ENCODE data around the gene ZNRF3.
"Not testable (repeated sequence)": the region's sequence is repeated elsewhere in the genome, so short reads cannot be mapped to it uniquely, and the experiment has no call there.

The ZNRF3 gene

DNA sequence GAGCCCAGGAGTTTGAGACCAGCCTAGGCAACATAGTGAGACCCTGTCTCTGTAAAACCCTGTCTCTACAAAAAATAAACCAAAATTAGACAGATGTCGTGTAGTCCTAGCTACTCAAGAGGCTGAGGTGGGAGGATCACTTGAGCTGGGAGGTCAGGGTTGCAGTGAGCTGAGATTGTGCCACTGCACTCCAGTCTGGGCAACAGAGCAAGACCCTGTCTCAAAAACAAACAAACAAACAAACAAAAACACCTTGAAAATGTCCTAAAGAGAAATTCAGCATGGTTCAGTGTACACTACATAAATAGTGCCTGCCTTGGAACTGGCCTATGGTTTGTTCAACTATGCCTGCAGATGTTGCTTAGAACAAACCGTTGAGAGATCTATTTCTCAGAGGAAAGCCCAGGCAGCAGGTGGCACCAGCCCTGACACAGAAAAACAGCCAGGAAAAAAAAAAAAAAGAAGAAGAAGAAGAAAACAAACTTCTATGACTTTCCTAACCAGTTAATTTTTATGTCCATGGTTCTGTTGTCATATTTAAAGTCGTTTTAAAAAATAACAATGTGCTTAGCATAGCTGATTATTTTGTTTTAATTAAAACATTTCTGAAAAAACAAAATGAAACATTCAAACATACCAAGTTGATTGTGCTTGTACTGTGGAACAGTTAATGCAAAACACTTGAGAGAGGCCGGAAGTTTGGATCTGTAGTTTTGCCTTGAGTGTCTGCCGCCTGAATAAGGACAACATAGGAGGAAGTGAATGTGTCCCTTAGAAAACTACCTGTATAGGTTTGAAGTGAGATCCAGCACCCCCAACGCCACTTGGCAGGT is 194.9 kb downstream of the ZNRF3 start:
- peaks cover 8% of the 10 kb centered on the region for H3K4me1 Mint-ChIP-seq (ENCODE audit: low read depth)
- H3K27me3 Mint-ChIP-seq: peaks cover 22% of the 10 kb centered on the region
- H3K9me3 Mint-ChIP-seq (ENCODE audit: low read depth): no peaks in the 10 kb centered on the region
- H3K36me3 Mint-ChIP-seq: no peaks in the 10 kb centered on the region
- H3K27ac Mint-ChIP-seq: no peak overlapping the region
- H3K4me3 Mint-ChIP-seq: no peak overlapping the region

DNA sequence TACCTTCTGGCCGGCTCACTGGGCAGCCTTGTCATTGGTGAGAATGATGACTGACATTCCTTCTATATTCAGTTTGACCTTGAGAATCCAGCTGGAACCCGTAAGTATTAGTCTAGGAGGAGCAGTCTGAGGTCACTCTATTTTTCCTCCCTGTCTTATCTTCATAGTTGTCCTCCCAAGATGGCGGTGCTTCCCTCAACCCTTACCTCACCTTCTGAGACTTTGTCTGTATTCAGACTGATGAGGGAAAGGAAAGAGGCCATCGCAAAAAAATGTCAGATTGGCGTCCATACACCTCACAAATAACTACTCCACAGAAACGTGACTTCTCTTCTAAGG is 195.5 kb downstream of the ZNRF3 start:
- H3K4me3 Mint-ChIP-seq: no peak overlapping the region
- no peak overlapping the region for H3K27ac Mint-ChIP-seq
- H3K27me3 Mint-ChIP-seq: peaks cover 22% of the 10 kb centered on the region
- H3K4me1 Mint-ChIP-seq (ENCODE audit: low read depth): peaks cover 6% of the 10 kb centered on the region
- H3K36me3 Mint-ChIP-seq: no peaks in the 10 kb centered on the region
- no peaks in the 10 kb centered on the region for H3K9me3 Mint-ChIP-seq (ENCODE audit: low read depth)

DNA sequence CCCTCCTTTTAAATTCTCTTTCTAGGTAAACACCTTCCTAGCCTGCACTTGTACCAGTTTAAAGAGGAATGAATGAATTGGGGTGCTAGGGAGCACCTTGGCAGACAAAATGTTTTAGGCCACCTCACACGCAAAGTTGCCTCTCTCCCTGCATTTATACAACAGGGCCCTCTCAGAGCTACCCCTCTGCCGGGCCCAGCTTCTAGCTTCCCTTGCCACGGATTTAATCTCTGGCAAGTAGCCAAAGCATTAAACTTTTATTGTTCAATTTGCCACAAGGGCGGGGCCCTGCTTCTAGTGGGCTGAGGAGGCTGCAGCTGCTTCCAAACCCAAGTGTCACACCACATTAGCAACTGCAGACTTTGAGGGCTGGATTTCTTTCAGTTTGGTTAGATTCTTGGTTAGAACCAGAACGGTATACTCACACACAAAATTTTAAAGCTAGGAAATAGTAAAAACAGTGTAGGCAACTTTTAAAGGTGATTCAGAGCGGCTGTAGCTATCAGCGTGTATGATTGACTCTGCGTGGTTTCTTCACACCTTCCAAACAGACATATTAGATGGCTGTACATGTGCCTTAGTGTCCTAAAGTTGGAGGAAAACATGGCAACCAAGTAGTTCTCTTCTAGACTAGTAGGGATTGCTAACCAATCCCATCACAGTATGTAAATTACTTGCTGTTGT is 196.0 kb downstream of the ZNRF3 start:
- no peak overlapping the region for H3K4me3 Mint-ChIP-seq
- H3K9me3 Mint-ChIP-seq (ENCODE audit: low read depth): no peaks in the 10 kb centered on the region
- H3K36me3 Mint-ChIP-seq: no peaks in the 10 kb centered on the region
- H3K27me3 Mint-ChIP-seq: peaks cover 21% of the 10 kb centered on the region
- H3K4me1 Mint-ChIP-seq (ENCODE audit: low read depth): peaks cover 2% of the 10 kb centered on the region
- no peak overlapping the region for H3K27ac Mint-ChIP-seq

DNA sequence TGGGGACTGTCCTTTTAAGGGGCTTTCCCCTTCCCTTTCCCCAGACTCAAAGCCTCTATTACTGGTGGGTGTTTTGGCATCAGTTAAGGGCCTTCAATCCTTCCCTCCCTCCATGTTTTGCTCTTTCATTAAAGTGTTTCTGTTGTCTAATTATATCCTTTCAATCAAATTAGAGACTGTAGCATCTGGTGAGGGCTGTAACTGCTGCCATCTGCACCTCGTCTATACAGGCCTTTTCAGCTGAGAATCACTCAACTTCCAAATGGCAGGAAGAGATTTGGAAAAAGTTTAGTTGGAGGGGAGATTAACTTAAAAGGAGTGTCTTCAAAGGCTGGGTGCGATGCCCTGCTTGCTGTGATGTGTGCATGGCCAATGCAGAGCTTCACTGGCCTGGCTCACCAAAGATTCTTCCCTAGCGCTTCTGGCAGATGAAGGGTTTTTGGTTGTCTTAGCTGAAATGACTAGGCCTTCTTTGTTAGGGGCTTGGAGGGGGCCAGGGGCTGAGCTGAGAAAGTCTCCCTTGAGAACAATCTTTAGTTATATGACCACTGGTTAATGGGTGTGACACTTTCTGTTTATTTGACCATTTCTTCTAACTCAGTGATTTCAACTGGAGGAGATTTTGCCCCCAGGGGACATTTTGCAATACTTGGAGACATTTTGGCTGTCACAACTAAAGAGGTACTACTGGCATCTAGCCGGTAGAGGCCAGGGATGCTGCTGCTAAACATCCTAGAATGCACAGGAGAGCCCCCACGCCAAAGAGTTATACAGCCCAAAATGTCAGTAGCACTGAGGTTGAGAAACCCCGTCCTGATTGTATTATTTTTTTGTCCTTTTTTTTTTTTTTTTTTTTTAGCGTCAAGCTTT is 197.0 kb downstream of the ZNRF3 start:
- H3K4me3 Mint-ChIP-seq: no peak overlapping the region
- H3K27ac Mint-ChIP-seq: no peak overlapping the region
- H3K9me3 Mint-ChIP-seq (ENCODE audit: low read depth): no peaks in the 10 kb centered on the region
- H3K36me3 Mint-ChIP-seq: no peaks in the 10 kb centered on the region
- H3K4me1 Mint-ChIP-seq (ENCODE audit: low read depth): no peaks in the 10 kb centered on the region
- peaks cover 17% of the 10 kb centered on the region for H3K27me3 Mint-ChIP-seq

DNA sequence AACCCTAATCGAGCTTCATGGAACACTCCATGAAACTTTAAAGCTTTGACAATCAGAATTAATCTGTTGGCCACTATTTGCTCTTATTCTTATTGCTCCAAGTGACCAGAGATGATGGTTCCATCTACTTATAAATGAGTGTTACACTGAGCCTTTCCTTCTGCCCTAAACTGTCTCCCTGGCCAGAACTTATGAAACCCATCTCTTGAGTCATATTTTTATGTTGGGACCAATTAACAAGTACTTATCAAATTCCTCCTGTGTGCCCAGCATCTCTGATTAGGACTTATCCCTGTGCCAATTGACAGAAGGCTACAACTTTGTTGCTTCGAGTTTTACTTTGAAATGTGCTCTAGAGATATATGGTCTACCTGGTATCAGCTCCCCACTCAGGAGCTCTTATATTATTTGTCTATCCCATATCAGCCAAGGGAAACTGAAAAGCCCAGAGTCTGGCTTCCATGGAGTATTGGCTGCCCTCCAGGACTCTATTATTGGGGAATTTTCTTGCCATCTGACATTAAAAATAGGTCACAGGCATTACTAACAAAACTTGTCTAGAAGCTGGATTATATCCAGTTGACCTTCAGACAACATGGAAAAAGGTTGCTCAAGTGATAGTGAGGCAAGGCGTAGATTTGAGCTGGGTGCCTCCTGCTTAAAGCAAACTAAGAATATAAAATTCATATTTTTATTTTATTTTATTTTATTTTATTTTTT is 198.3 kb downstream of the ZNRF3 start:
- Mint-ChIP-seq H3K36me3 (no peaks in the 10 kb centered on the region), H3K9me3 (ENCODE audit: low read depth) (no peaks in the 10 kb centered on the region), H3K27ac (no peak overlapping the region), H3K27me3 (peaks cover 12% of the 10 kb centered on the region), H3K4me3 (no peak overlapping the region), H3K4me1 (ENCODE audit: low read depth) (no peaks in the 10 kb centered on the region)

DNA sequence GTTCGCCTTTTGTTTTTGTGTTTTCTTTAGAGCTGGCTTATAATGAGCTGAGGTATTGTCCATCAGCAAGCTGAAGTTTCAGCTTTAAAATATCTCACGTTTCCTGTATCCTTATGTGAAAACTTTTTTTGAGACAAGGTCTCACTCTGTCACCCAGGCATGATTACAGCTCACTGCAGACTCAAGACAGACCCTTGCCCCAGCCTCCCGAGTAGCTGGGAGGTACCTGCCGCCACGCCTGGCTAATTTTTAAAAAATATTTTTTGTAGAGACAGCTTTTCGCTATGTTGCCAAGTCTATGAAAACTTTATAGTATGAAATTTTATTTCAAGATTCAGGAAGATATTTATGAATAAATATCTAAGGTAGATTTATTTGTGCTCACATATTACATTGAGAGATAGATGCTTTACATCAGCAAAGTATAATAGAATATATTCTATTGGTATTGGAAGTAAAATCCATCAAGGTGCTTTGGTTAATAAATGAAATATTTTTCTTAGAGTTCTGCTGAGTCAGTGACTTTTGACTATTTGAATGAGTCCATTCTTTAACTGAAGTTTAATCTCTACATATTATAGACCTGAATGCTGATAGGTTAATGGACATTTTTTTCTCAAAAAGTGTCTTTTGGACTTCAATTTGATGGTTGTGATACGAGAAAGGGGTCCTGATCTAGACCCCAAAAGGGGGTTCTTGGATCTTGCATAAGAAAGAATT is 199.6 kb downstream of the ZNRF3 start:
- peaks cover 11% of the 10 kb centered on the region for H3K27me3 Mint-ChIP-seq
- H3K36me3 Mint-ChIP-seq: no peaks in the 10 kb centered on the region
- no peak overlapping the region for H3K27ac Mint-ChIP-seq
- H3K9me3 Mint-ChIP-seq (ENCODE audit: low read depth): no peaks in the 10 kb centered on the region
- no peaks in the 10 kb centered on the region for H3K4me1 Mint-ChIP-seq (ENCODE audit: low read depth)
- no peak overlapping the region for H3K4me3 Mint-ChIP-seq

DNA sequence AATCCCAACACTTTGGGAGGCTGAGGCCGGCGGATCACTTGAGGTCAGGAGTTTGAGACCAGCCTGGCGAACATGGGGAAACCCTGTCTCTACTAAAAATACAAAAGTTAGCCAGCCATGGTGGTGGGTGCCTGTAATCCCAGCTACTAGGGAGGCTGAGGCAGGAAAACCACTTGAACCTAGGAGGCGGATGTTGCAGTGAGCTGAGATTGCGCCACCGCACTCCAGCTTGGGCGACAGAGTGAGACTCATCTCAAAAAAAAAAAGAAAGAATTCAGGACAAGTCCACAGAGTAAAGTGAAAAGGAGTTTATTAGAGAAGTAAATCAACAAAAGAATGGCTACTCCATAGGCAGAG is 200.2 kb downstream of the ZNRF3 start:
- not testable (repeated sequence) for H3K36me3 Mint-ChIP-seq; H3K27ac Mint-ChIP-seq; H3K4me3 Mint-ChIP-seq; H3K27me3 Mint-ChIP-seq; H3K9me3 Mint-ChIP-seq (ENCODE audit: low read depth); H3K4me1 Mint-ChIP-seq (ENCODE audit: low read depth)

DNA sequence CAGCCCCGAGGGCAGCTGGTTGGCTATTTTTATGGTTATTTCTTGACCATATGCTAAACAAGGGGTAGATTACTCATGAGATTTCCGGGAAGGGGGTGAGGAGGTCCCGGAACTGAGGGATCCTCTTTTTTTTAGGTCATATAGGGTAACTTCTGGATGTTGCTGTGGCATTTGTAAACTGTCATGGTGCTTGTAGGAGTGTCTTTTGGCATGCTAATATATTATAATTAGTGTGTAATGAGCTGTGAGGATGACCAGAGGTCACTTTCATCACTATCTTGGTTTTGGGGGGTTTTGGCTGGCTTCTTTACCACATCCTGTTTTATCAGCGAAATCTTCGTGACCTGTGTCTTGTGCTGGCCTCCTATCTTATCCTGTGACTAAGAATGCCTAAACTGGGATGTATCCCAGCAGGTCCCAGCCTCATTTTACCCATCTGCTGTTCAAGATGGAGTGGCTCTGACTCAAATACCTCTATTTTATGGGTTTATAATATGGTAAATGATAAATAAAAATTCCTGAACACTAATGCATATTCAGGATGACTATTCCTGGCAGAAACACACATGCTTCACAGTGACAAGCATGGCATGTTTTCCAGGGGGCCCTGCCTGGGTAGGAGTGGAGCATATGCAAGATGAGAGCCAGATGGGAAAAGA is 200.7 kb downstream of the ZNRF3 start:
- no peaks in the 10 kb centered on the region for H3K4me1 Mint-ChIP-seq (ENCODE audit: low read depth)
- no peaks in the 10 kb centered on the region for H3K9me3 Mint-ChIP-seq (ENCODE audit: low read depth)
- H3K27me3 Mint-ChIP-seq: peaks cover 6% of the 10 kb centered on the region
- H3K4me3 Mint-ChIP-seq: no peak overlapping the region
- H3K36me3 Mint-ChIP-seq: no peaks in the 10 kb centered on the region
- no peak overlapping the region for H3K27ac Mint-ChIP-seq

DNA sequence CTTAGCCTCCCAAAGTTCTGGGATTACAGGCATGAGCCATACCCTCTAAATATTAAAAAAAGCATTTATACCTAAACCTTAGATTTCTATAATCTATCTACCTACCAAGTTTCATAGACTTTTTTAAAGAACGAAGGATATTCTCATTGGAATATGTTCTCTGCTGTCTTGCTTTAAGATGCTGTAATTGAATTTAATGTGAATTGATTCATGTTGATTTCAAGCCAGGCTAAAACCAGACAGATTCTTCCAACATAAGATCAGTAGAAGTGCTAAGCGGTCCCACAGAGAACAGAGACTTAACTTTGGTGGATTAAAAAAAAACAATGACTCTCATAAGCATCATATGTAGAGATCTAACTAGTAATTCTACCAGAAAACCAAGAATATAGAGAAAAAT is 203.6 kb downstream of the ZNRF3 start:
- H3K4me3 Mint-ChIP-seq: no peak overlapping the region
- H3K9me3 Mint-ChIP-seq (ENCODE audit: low read depth): no peaks in the 10 kb centered on the region
- no peak overlapping the region for H3K27ac Mint-ChIP-seq
- peaks cover 11% of the 10 kb centered on the region for H3K27me3 Mint-ChIP-seq
- H3K4me1 Mint-ChIP-seq (ENCODE audit: low read depth): no peaks in the 10 kb centered on the region
- H3K36me3 Mint-ChIP-seq: no peaks in the 10 kb centered on the region

DNA sequence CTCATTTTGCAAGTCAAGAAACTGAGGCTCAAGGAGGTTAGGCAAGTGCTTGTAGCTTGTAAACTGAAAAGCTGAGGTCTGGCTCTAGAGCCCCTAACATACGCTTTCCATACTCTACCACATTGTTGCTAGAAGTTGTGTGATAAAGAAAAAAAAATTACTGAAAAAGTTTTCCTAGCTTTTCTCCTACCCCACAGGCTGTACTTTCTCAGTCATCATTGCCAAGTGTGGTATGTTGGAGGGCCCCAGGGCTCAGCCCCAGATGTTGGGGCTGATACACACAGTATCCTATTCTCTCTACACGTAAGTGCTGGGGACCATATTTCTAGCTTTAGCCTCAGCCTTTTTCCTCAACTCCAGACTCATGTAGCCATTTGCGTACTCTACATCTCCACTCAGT is 205.4 kb downstream of the ZNRF3 start:
- Mint-ChIP-seq H3K27ac (no peak overlapping the region), H3K27me3 (peaks cover 12% of the 10 kb centered on the region), H3K4me1 (ENCODE audit: low read depth) (no peaks in the 10 kb centered on the region)

DNA sequence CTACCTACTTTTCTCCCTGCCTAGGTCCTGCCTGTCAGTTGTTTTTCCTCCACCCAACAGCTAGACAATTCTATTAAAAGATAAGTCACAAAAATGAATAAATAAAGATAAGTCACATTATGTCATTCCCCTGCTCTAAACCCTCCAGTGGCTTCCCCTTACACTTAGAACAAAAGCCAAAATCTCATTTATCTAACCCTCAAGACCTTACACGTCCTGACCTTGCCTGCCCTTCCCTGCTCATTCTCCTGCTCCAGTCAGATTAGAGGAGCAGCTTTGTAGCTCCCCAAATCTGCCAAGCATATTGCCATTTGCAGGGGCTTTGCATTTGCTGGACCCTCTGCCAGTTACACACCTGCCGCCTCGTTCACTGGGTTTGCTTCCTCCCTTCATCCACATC is 206.1 kb downstream of the ZNRF3 start:
- no peaks in the 10 kb centered on the region for H3K36me3 Mint-ChIP-seq
- no peaks in the 10 kb centered on the region for H3K4me1 Mint-ChIP-seq (ENCODE audit: low read depth)
- H3K27me3 Mint-ChIP-seq: peaks cover 12% of the 10 kb centered on the region
- H3K9me3 Mint-ChIP-seq (ENCODE audit: low read depth): no peaks in the 10 kb centered on the region
- no peak overlapping the region for H3K27ac Mint-ChIP-seq
- H3K4me3 Mint-ChIP-seq: no peak overlapping the region

More for the DNA sequence above, 205.4 kb downstream of the ZNRF3 start:
- H3K4me3 Mint-ChIP-seq: no peak overlapping the region
- no peaks in the 10 kb centered on the region for H3K36me3 Mint-ChIP-seq
- no peaks in the 10 kb centered on the region for H3K9me3 Mint-ChIP-seq (ENCODE audit: low read depth)

DNA sequence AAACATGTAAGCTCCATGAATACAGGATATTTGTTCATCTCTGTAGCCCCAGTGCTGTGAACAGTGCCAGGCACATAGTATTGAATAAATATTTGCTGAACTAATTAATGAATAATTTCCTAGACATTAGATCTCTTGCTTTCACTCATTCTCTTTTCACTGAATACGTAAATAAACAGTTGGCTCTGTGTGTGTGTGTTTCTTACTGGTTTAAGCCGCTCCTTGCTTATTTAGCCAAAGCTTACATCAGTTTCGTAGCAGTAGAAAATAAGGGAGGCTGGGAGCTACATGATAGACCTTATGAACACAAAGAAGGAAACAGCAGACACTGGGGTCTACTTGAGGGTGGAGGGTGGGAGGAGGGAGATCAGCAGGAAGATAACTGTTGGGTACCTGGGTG is 206.7 kb downstream of the ZNRF3 start:
- no peak overlapping the region for H3K4me3 Mint-ChIP-seq
- H3K27ac Mint-ChIP-seq: no peak overlapping the region
- no peaks in the 10 kb centered on the region for H3K9me3 Mint-ChIP-seq (ENCODE audit: low read depth)
- H3K27me3 Mint-ChIP-seq: peaks cover 11% of the 10 kb centered on the region
- no peaks in the 10 kb centered on the region for H3K4me1 Mint-ChIP-seq (ENCODE audit: low read depth)
- no peaks in the 10 kb centered on the region for H3K36me3 Mint-ChIP-seq

DNA sequence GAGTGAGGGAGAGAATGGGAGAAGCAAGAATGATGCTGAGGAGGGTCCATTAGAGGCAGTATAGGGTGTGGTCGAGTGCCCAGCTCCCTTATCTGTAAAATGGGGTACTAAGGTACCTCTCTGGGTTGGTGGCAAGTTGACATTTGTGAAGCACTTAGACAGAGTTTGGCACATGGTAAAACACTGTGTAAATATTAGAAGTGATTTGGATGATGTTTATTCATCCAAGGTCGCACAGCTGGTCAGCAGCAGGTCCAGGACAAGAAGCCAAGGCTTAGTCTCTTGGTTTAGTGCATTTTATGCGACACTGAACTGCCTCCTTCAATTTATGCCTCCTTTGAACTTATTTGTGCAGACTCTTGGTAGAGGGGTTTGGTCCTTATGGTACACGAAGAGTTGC is 208.9 kb downstream of the ZNRF3 start:
- H3K36me3 Mint-ChIP-seq: no peaks in the 10 kb centered on the region
- no peak overlapping the region for H3K27ac Mint-ChIP-seq
- peaks cover 9% of the 10 kb centered on the region for H3K27me3 Mint-ChIP-seq
- no peaks in the 10 kb centered on the region for H3K9me3 Mint-ChIP-seq (ENCODE audit: low read depth)
- no peaks in the 10 kb centered on the region for H3K4me1 Mint-ChIP-seq (ENCODE audit: low read depth)
- H3K4me3 Mint-ChIP-seq: no peak overlapping the region

DNA sequence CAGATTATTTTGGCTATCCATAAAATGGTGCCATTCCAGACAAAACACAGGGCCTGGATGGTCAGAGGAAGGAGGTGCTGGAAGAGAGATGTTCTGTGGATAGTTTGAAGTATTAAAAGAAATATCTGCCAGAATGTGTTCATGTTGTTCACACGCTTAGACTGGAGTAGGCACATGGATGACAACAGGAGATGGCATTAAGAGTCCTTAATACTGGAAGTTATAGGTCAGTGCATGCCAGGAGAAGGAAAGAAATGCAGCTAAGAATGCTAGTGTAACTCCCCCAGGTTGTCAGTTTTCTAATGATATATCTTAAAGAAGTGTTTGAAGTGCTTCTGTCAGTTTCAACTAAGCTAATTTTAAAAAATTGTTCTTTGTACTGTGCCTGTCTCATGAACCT is 209.7 kb downstream of the ZNRF3 start:
- peaks cover 7% of the 10 kb centered on the region for H3K27me3 Mint-ChIP-seq
- H3K27ac Mint-ChIP-seq: no peak overlapping the region
- no peak overlapping the region for H3K4me3 Mint-ChIP-seq
- H3K9me3 Mint-ChIP-seq (ENCODE audit: low read depth): no peaks in the 10 kb centered on the region
- no peaks in the 10 kb centered on the region for H3K4me1 Mint-ChIP-seq (ENCODE audit: low read depth)
- H3K36me3 Mint-ChIP-seq: no peaks in the 10 kb centered on the region

Measured in activated naive CD8-positive, alpha-beta T cell (primary cell).